Measurements from ENCODE around the gene BICRA.

GRCh38 chr19:47729468-47729798 lies 120.5 kb downstream of the BICRA start:
- TF ChIP-seq EZH2 (IDR thresholded peaks at IDR 0.05; ENCODE audit: borderline replicate concordance), result no peak
- no peak for TF ChIP-seq CTCF (IDR thresholded peaks at IDR 0.05; ENCODE audit: poor library complexity)

Data from hepatocyte (in vitro differentiated cells).